ENCODE data around the gene TMC6. TPM values are rescaled to one million over a fixed set of nuclear protein-coding genes. Genes with fewer than 3 reads are reported as not detected.
"Not testable (repeated sequence)": the region's sequence is repeated elsewhere in the genome, so short reads cannot be mapped to it uniquely, and the experiment has no call there.

Gene TMC6
- total and polyA plus RNA-seq, 4 donors, result 7.7 to 61.9 (median 13.3) TPM

DNA sequence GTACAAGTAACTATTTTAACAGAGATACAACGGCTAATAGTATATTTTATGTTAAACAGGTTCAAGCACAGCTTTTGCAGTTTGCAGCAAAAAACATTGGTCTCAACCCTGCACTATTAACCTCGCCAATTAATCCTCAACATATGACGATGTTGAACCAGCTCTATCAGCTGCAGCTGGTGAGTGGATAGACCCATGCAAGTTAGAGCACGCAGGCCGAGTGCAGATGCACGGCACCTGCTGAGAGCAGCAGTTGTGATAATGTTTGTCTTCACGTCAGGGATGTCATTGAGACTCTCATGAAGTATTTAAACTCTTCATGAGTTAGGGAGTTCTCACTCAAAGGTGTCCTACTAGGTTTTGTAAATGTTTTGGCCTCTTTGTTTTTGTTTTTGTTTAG, 45.6 kb downstream of the TMC6 start:
- Histone ChIP-seq H3K4me1 (ENCODE audit: control insufficient read depth in 4 of 4, insufficient read depth in 4 of 4, low read length in 3 of 4) (peaks cover 0 to 6% (median 1%) of the 10 kb centered on the region in 4 donors), H3K9me3 (ENCODE audit: control insufficient read depth in 4 of 4, low read length in 3 of 4) (no peaks in the 10 kb centered on the region), H3K36me3 (ENCODE audit: control insufficient read depth in 4 of 4, insufficient read depth in 3 of 4, low read depth in 1 of 4, low read length in 3 of 4) (peaks cover 9 to 58% (median 36%) of the 10 kb centered on the region in 4 donors), H3K27me3 (ENCODE audit: control insufficient read depth in 4 of 4, insufficient read depth in 4 of 4, low read length in 3 of 4) (no peaks in the 10 kb centered on the region), H3K9ac (ENCODE audit: low read depth in 1 of 2, low read length in 2 of 2) (no peak overlapping the region), H3K27ac (ENCODE audit: low read depth in 1 of 2, low read length in 2 of 2) (no peak overlapping the region), H3K4me3 (ENCODE audit: low read depth in 1 of 3, low read length in 3 of 3) (no peak overlapping the region)
- no peak for DNase-seq (ENCODE audit: low spot score)
- WGBS, result 95% methylated on average over 7 of the region's 7 CpGs
- TF ChIP-seq RAD21 (IDR thresholded peaks at IDR 0.05), result no peak
- no peak for TF ChIP-seq EGR1 (IDR thresholded peaks at IDR 0.05; ENCODE audit: low read depth in 2 of 2)
- TF ChIP-seq, protein P1, sequence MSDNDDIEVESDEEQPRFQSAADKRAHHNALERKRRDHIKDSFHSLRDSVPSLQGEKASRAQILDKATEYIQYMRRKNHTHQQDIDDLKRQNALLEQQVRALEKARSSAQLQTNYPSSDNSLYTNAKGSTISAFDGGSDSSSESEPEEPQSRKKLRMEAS (IDR thresholded peaks at IDR 0.05), result no peak
- no peak for TF ChIP-seq RXRA (IDR thresholded peaks at IDR 0.05)
- TF ChIP-seq YY1 (IDR thresholded peaks at IDR 0.05), result no peak
- TF ChIP-seq NR2F2 (IDR thresholded peaks at IDR 0.05), result no peak
- TF ChIP-seq, protein P2, sequence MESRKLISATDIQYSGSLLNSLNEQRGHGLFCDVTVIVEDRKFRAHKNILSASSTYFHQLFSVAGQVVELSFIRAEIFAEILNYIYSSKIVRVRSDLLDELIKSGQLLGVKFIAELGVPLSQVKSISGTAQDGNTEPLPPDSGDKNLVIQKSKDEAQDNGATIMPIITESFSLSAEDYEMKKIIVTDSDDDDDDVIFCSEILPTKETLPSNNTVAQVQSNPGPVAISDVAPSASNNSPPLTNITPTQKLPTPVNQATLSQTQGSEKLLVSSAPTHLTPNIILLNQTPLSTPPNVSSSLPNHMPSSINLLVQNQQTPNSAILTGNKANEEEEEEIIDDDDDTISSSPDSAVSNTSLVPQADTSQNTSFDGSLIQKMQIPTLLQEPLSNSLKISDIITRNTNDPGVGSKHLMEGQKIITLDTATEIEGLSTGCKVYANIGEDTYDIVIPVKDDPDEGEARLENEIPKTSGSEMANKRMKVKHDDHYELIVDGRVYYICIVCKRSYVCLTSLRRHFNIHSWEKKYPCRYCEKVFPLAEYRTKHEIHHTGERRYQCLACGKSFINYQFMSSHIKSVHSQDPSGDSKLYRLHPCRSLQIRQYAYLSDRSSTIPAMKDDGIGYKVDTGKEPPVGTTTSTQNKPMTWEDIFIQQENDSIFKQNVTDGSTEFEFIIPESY (IDR thresholded peaks at IDR 0.05), result no peak
- TF ChIP-seq FOXA1 (IDR thresholded peaks at IDR 0.05), result no peak
- TF ChIP-seq GABPA (IDR thresholded peaks at IDR 0.05 in 1 of 2, conservative IDR thresholded peaks at IDR 0.05 in 1 of 2), result no peak
- no peak for TF ChIP-seq JUND (IDR thresholded peaks at IDR 0.05)
- TF ChIP-seq HNF4A (conservative IDR thresholded peaks at IDR 0.05), result no peak
- TF ChIP-seq HNF4G (IDR thresholded peaks at IDR 0.05), result no peak
- TF ChIP-seq FOXA2 (IDR thresholded peaks at IDR 0.05), result no peak
- no peak for TF ChIP-seq SP1 (IDR thresholded peaks at IDR 0.05)

GRCh38 chr17:78082355-78082872, 46.1 kb downstream of the TMC6 start:
- peaks cover 9 to 58% (median 37%) of the 10 kb centered on the region in 4 donors for H3K36me3 ChIP-seq (ENCODE audit: control insufficient read depth in 4 of 4, insufficient read depth in 3 of 4, low read depth in 1 of 4, low read length in 3 of 4)
- H3K9ac ChIP-seq (ENCODE audit: low read depth in 1 of 2, low read length in 2 of 2); H3K27me3 ChIP-seq (ENCODE audit: control insufficient read depth in 4 of 4, insufficient read depth in 4 of 4, low read length in 3 of 4); H3K4me3 ChIP-seq (ENCODE audit: low read depth in 1 of 3, low read length in 3 of 3); H3K4me1 ChIP-seq (ENCODE audit: control insufficient read depth in 4 of 4, insufficient read depth in 4 of 4, low read length in 3 of 4); DNase-seq (ENCODE audit: low spot score); H3K27ac ChIP-seq (ENCODE audit: low read depth in 1 of 2, low read length in 2 of 2); H3K9me3 ChIP-seq (ENCODE audit: control insufficient read depth in 4 of 4, low read length in 3 of 4): not testable (repeated sequence)
- WGBS, result 89% methylated on average over 5 of the region's 5 CpGs

DNA sequence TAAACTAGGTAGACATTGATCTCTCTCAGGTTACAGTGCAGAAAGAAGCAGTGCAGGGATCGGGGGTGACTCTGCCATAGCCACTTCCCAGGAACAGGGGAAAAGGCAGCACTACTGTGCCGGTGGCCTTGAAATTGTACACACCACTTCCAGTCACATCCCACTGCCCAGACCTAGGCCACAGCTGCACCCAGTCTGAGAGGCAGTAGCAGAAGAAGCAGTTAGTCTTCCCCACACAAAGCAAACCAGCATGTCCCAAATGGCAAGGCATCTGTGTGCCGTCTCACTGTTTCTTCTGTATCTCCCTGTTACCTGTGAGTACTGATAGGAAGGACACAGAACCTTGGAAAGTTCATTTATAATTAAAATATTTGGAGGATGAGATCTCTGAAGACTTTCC, 47.0 kb downstream of the TMC6 start:
- TF ChIP-seq FOXA2 (IDR thresholded peaks at IDR 0.05), result no peak
- no peak for TF ChIP-seq CTCF (IDR thresholded peaks at IDR 0.05; ENCODE audit: low read depth, low read length, missing input control)
- no peak for TF ChIP-seq FOXA1 (IDR thresholded peaks at IDR 0.05)
- no peak for TF ChIP-seq YY1 (IDR thresholded peaks at IDR 0.05)
- TF ChIP-seq REST (IDR thresholded peaks at IDR 0.05), result no peak
- no peak for TF ChIP-seq GABPA (IDR thresholded peaks at IDR 0.05 in 1 of 2, conservative IDR thresholded peaks at IDR 0.05 in 1 of 2)
- no peak for TF ChIP-seq EGR1 (IDR thresholded peaks at IDR 0.05; ENCODE audit: low read depth in 2 of 2)
- no peak for TF ChIP-seq RAD21 (IDR thresholded peaks at IDR 0.05)
- H3K9me3 ChIP-seq (ENCODE audit: control insufficient read depth in 4 of 4, low read length in 3 of 4), result no peaks in the 10 kb centered on the region
- H3K36me3 ChIP-seq (ENCODE audit: control insufficient read depth in 4 of 4, insufficient read depth in 3 of 4, low read depth in 1 of 4, low read length in 3 of 4), result peaks cover 2 to 55% (median 36%) of the 10 kb centered on the region in 4 donors
- H3K27ac ChIP-seq (ENCODE audit: low read depth in 1 of 2, low read length in 2 of 2), result no peak overlapping the region
- DNase-seq (ENCODE audit: low spot score), result no peak
- no peak overlapping the region for H3K9ac ChIP-seq (ENCODE audit: low read depth in 1 of 2, low read length in 2 of 2)
- 91% methylated on average over 3 of the region's 3 CpGs for WGBS
- H3K4me1 ChIP-seq (ENCODE audit: control insufficient read depth in 4 of 4, insufficient read depth in 4 of 4, low read length in 3 of 4), result no peaks in the 10 kb centered on the region
- H3K4me3 ChIP-seq (ENCODE audit: low read depth in 1 of 3, low read length in 3 of 3), result no peak overlapping the region
- no peaks in the 10 kb centered on the region for H3K27me3 ChIP-seq (ENCODE audit: control insufficient read depth in 4 of 4, insufficient read depth in 4 of 4, low read length in 3 of 4)
